DOHH2 (cell line): ENCODE data around the gene NCF2.

ENCODE experiments used
- EZH2phosphoT487 ChIP-seq: fragments of 200-600 bp; sonication (generic); IDR thresholded peaks from 2 replicates; pipeline ENCODE4 v1.6.1; 2017; ENCODE audit warnings: borderline replicate concordance, mild to moderate bottlenecking, antibody characterized with exemption, low read length, moderate library complexity, mixed read lengths
- TF ChIP-seq, protein P1 (sequence below): fragments of 200-600 bp; sonication (generic); IDR thresholded peaks from one replicate; pipeline ENCODE4 v1.5.1; 2014; ENCODE audit warnings: antibody characterized with exemption, mild to moderate bottlenecking, low read depth, low read length; ENCODE audit not compliant: poor library complexity, severe bottlenecking

DNA sequence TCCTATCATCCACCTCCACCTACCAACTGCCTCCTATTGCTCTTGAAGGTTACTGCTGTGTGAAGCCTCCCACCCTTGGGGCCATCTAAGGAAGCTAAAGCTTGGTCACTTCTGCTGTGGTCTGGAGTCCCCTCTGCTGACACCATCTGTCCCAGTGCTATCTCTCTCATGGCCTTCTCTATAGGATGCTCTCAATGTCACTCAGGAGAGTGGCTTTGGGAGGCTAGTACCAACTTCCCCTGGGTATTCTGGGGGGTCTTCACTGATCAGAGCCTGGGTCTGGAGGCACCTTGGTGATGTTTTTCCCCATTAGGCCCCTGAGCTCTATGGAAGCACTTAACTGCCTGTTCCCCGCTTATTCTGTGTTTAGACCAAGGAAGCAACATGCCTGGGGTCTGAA, 12.3 kb upstream of the NCF2 start:
- TF ChIP-seq, protein P1, sequence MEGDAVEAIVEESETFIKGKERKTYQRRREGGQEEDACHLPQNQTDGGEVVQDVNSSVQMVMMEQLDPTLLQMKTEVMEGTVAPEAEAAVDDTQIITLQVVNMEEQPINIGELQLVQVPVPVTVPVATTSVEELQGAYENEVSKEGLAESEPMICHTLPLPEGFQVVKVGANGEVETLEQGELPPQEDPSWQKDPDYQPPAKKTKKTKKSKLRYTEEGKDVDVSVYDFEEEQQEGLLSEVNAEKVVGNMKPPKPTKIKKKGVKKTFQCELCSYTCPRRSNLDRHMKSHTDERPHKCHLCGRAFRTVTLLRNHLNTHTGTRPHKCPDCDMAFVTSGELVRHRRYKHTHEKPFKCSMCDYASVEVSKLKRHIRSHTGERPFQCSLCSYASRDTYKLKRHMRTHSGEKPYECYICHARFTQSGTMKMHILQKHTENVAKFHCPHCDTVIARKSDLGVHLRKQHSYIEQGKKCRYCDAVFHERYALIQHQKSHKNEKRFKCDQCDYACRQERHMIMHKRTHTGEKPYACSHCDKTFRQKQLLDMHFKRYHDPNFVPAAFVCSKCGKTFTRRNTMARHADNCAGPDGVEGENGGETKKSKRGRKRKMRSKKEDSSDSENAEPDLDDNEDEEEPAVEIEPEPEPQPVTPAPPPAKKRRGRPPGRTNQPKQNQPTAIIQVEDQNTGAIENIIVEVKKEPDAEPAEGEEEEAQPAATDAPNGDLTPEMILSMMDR: no peak
- TF ChIP-seq EZH2phosphoT487: no peak
